Measurements from ENCODE around the gene TNP1. TPM values are rescaled to one million over a fixed set of nuclear protein-coding genes. Genes with fewer than 3 reads are reported as not detected.

TNP1 gene
- total and polyA plus RNA-seq, 4 experiments from 2014 or later, result not detected

GRCh38 chr2:216875862-216876261 lies 16.0 kb upstream of the TNP1 start:
- Mint-ChIP-seq H3K4me3 (no peak overlapping the region), H3K27ac (no peak overlapping the region), H3K9me3 (no peaks in the 10 kb centered on the region), H3K27me3 (peaks cover 2 to 7% of the 10 kb centered on the region in 2 donors), H3K4me1 (peaks cover 0 to 5% (median 0%) of the 10 kb centered on the region in 4 donors), H3K36me3 (no peaks in the 10 kb centered on the region)
- Histone ChIP-seq H3K27me3 (ENCODE audit: insufficient read depth, low read length) (no peaks in the 10 kb centered on the region), H3K27ac (ENCODE audit: low read depth, low read length) (no peak overlapping the region), H3K9me3 (ENCODE audit: control insufficient read depth in 1 of 2, low read length in 2 of 2) (no peaks in the 10 kb centered on the region), H3K4me1 (ENCODE audit: insufficient read depth, low read length) (no peaks in the 10 kb centered on the region), H3K36me3 (ENCODE audit: insufficient read depth, low read length) (no peaks in the 10 kb centered on the region), H3K4me3 (ENCODE audit: low read length in 2 of 2) (no peak overlapping the region)
- POLR2A ChIA-PET (ENCODE audit: partially characterized antibody), result no interaction called here
- intact Hi-C loops (cut with micrococcal nuclease), result no loop called here
- DNase-seq, result no peak
- CTCF ChIA-PET (ENCODE audit: partially characterized antibody), result no interaction called here

- ChIA-PET CTCF (ENCODE audit: partially characterized antibody) (no interaction called here), POLR2A (ENCODE audit: partially characterized antibody) (no interaction called here)
- peaks cover 2 to 5% of the 10 kb centered on the region in 2 donors for H3K27me3 Mint-ChIP-seq
- Histone ChIP-seq H3K9me3 (ENCODE audit: control insufficient read depth in 1 of 2, low read length in 2 of 2) (no peaks in the 10 kb centered on the region), H3K27ac (ENCODE audit: low read depth, low read length) (no peak overlapping the region), H3K4me3 (ENCODE audit: low read length in 2 of 2) (no peak overlapping the region), H3K36me3 (ENCODE audit: insufficient read depth, low read length) (no peaks in the 10 kb centered on the region), H3K4me1 (ENCODE audit: insufficient read depth, low read length) (no peaks in the 10 kb centered on the region), H3K27me3 (ENCODE audit: insufficient read depth, low read length) (no peaks in the 10 kb centered on the region)
- H3K4me1 Mint-ChIP-seq, result no peaks in the 10 kb centered on the region
- no peak overlapping the region for H3K4me3 Mint-ChIP-seq
- no peaks in the 10 kb centered on the region for H3K36me3 Mint-ChIP-seq
- no peak overlapping the region for H3K27ac Mint-ChIP-seq
- H3K9me3 Mint-ChIP-seq, result no peaks in the 10 kb centered on the region
- DNase-seq, result no peak
- intact Hi-C loops (cut with micrococcal nuclease), result no loop called here
These were observed 13.7 kb upstream of the TNP1 start for GRCh38 chr2:216873573-216873972.

GRCh38 chr2:216872624-216873023 lies 12.8 kb upstream of the TNP1 start:
- CTCF ChIA-PET (ENCODE audit: partially characterized antibody), result no interaction called here
- no peaks in the 10 kb centered on the region for H3K4me1 ChIP-seq (ENCODE audit: insufficient read depth, low read length)
- H3K27me3 ChIP-seq (ENCODE audit: insufficient read depth, low read length), result no peaks in the 10 kb centered on the region
- POLR2A ChIA-PET (ENCODE audit: partially characterized antibody), result no interaction called here
- Mint-ChIP-seq H3K4me1 (no peaks in the 10 kb centered on the region), H3K27ac (no peak overlapping the region), H3K36me3 (no peaks in the 10 kb centered on the region), H3K9me3 (no peaks in the 10 kb centered on the region), H3K27me3 (peaks cover 2% of the 10 kb centered on the region in 2 donors), H3K4me3 (no peak overlapping the region)
- H3K9me3 ChIP-seq (ENCODE audit: control insufficient read depth in 1 of 2, low read length in 2 of 2), result no peaks in the 10 kb centered on the region
- H3K36me3 ChIP-seq (ENCODE audit: insufficient read depth, low read length), result no peaks in the 10 kb centered on the region
- H3K27ac ChIP-seq (ENCODE audit: low read depth, low read length), result no peak overlapping the region
- DNase-seq, result no peak
- intact Hi-C loops (cut with micrococcal nuclease), result no loop called here
- no peak overlapping the region for H3K4me3 ChIP-seq (ENCODE audit: low read length in 2 of 2)

GRCh38 chr2:216872040-216872439 lies 12.2 kb upstream of the TNP1 start:
- no peak overlapping the region for H3K27ac Mint-ChIP-seq
- H3K9me3 Mint-ChIP-seq, result no peaks in the 10 kb centered on the region
- Histone ChIP-seq H3K4me1 (ENCODE audit: insufficient read depth, low read length) (no peaks in the 10 kb centered on the region), H3K36me3 (ENCODE audit: insufficient read depth, low read length) (no peaks in the 10 kb centered on the region), H3K27ac (ENCODE audit: low read depth, low read length) (no peak overlapping the region), H3K27me3 (ENCODE audit: insufficient read depth, low read length) (no peaks in the 10 kb centered on the region), H3K9me3 (ENCODE audit: control insufficient read depth in 1 of 2, low read length in 2 of 2) (no peaks in the 10 kb centered on the region), H3K4me3 (ENCODE audit: low read length in 2 of 2) (no peak overlapping the region)
- ChIA-PET CTCF (ENCODE audit: partially characterized antibody) (no interaction called here), POLR2A (ENCODE audit: partially characterized antibody) (no interaction called here)
- H3K4me3 Mint-ChIP-seq, result no peak overlapping the region
- intact Hi-C loops (cut with micrococcal nuclease), result no loop called here
- H3K36me3 Mint-ChIP-seq, result no peaks in the 10 kb centered on the region
- DNase-seq, result no peak
- H3K4me1 Mint-ChIP-seq, result no peaks in the 10 kb centered on the region
- peaks cover 2 to 4% of the 10 kb centered on the region in 2 donors for H3K27me3 Mint-ChIP-seq

- H3K9me3 ChIP-seq (ENCODE audit: control insufficient read depth in 1 of 2, low read length in 2 of 2), result no peaks in the 10 kb centered on the region
- DNase-seq, result no peak
- Mint-ChIP-seq H3K27me3 (peaks cover 2 to 4% of the 10 kb centered on the region in 2 donors), H3K9me3 (no peaks in the 10 kb centered on the region), H3K36me3 (no peaks in the 10 kb centered on the region), H3K27ac (no peak overlapping the region), H3K4me1 (peaks cover 0 to 3% (median 0%) of the 10 kb centered on the region in 4 donors), H3K4me3 (no peak overlapping the region)
- H3K36me3 ChIP-seq (ENCODE audit: insufficient read depth, low read length), result no peaks in the 10 kb centered on the region
- H3K4me1 ChIP-seq (ENCODE audit: insufficient read depth, low read length), result no peaks in the 10 kb centered on the region
- ChIA-PET POLR2A (ENCODE audit: partially characterized antibody) (no interaction called here), CTCF (ENCODE audit: partially characterized antibody) (no interaction called here)
- H3K27ac ChIP-seq (ENCODE audit: low read depth, low read length), result no peak overlapping the region
- intact Hi-C loops (cut with micrococcal nuclease), result no loop called here
- no peak overlapping the region for H3K4me3 ChIP-seq (ENCODE audit: low read length in 2 of 2)
- no peaks in the 10 kb centered on the region for H3K27me3 ChIP-seq (ENCODE audit: insufficient read depth, low read length)
These were observed 11.6 kb upstream of the TNP1 start for GRCh38 chr2:216871333-216871934.

GRCh38 chr2:216870508-216871332 lies 10.9 kb upstream of the TNP1 start:
- H3K27me3 ChIP-seq (ENCODE audit: insufficient read depth, low read length), result no peaks in the 10 kb centered on the region
- H3K4me1 ChIP-seq (ENCODE audit: insufficient read depth, low read length), result no peaks in the 10 kb centered on the region
- no peak overlapping the region for H3K4me3 ChIP-seq (ENCODE audit: low read length in 2 of 2)
- H3K9me3 ChIP-seq (ENCODE audit: control insufficient read depth in 1 of 2, low read length in 2 of 2), result no peaks in the 10 kb centered on the region
- intact Hi-C loops (cut with micrococcal nuclease), result no loop called here
- CTCF ChIA-PET (ENCODE audit: partially characterized antibody), result no interaction called here
- H3K27ac ChIP-seq (ENCODE audit: low read depth, low read length), result no peak overlapping the region
- DNase-seq, result no peak
- H3K4me1 Mint-ChIP-seq, result peaks cover 0 to 3% (median 0%) of the 10 kb centered on the region in 4 donors
- no peaks in the 10 kb centered on the region for H3K9me3 Mint-ChIP-seq
- H3K36me3 ChIP-seq (ENCODE audit: insufficient read depth, low read length), result no peaks in the 10 kb centered on the region
- H3K27ac Mint-ChIP-seq, result no peak overlapping the region
- no peaks in the 10 kb centered on the region for H3K36me3 Mint-ChIP-seq
- POLR2A ChIA-PET (ENCODE audit: partially characterized antibody), result no interaction called here
- H3K4me3 Mint-ChIP-seq, result no peak overlapping the region
- peaks cover 2 to 4% of the 10 kb centered on the region in 2 donors for H3K27me3 Mint-ChIP-seq

GRCh38 chr2:216866515-216867095 lies 6.7 kb upstream of the TNP1 start:
- Histone ChIP-seq H3K4me3 (ENCODE audit: low read length in 2 of 2) (no peak overlapping the region), H3K9me3 (ENCODE audit: control insufficient read depth in 1 of 2, low read length in 2 of 2) (no peaks in the 10 kb centered on the region), H3K4me1 (ENCODE audit: insufficient read depth, low read length) (no peaks in the 10 kb centered on the region), H3K27me3 (ENCODE audit: insufficient read depth, low read length) (no peaks in the 10 kb centered on the region), H3K36me3 (ENCODE audit: insufficient read depth, low read length) (no peaks in the 10 kb centered on the region), H3K27ac (ENCODE audit: low read depth, low read length) (no peak overlapping the region)
- Mint-ChIP-seq H3K4me1 (peaks cover 0 to 3% (median 0%) of the 10 kb centered on the region in 4 donors), H3K27me3 (peaks cover 0 to 4% of the 10 kb centered on the region in 2 donors), H3K4me3 (no peak overlapping the region), H3K9me3 (no peaks in the 10 kb centered on the region), H3K36me3 (no peaks in the 10 kb centered on the region), H3K27ac (no peak overlapping the region)
- CTCF ChIA-PET (ENCODE audit: partially characterized antibody), result no interaction called here
- intact Hi-C loops (cut with micrococcal nuclease), result no loop called here
- POLR2A ChIA-PET (ENCODE audit: partially characterized antibody), result no interaction called here
- no peak for DNase-seq

Data from CD4-positive, alpha-beta memory T cell (primary cell).